K562 (cell line): ENCODE results near the gene TAPBPL. TPM values are rescaled to one million over a fixed set of nuclear protein-coding genes. Genes with fewer than 3 reads are reported as not detected.

Source experiments
- ATAC-seq: fragments of 200-7000 bp; cut with Tn5 transposase; 3 replicates; pipeline ENCODE4 v1.9.1; 2020; ENCODE audit warnings: moderate library complexity
- BruUV-seq: library from RNA; stranded (reverse); fragments of 400-500 nt; replicated peaks from 2 replicates; lab custom pipeline; 2021; lab: Mats Ljungman, UMichigan
- CTCF ChIA-PET: fragments of 300-600 bp; formaldehyde crosslinking; extraction: SDS; loops from one replicate; lab custom pipeline; 2021; ENCODE audit warnings: low intra/inter-chr PET ratio; lab: Yijun Ruan, JAX
- POLR2A ChIA-PET: fragments of 300-600, 350-650 bp; sonication (Branson Sonifier 250); formaldehyde crosslinking; extraction: SDS; loops from one replicate; lab custom pipeline; 2021; ENCODE audit warnings: antibody characterized with exemption, inconsistent platforms; lab: Yijun Ruan, JAX
- DNase-seq, 4 experiments: peaks; one replicate each; pipeline versions ENCODE4 v3.0.0 to v3.0.0-alpha.2; 2011 to 2018; ENCODE audit warnings: low spot score in 3 of 4, mixed read lengths in 3 of 4; ENCODE audit errors: extremely low read depth in 1 of 4
- FAIRE-seq: peaks from 2 replicates; lab custom pipeline; 2011; peaks lifted over from hg19 to GRCh38; lab: Jason Lieb, UNC
- H2AFZ ChIP-seq: 2 replicates; pipeline ENCODE4 v1.6.0; 2011; ENCODE audit warnings: low read depth, low read length, control low read depth, inconsistent platforms
- H3K27ac ChIP-seq: fragments of 200-600 bp; 3 replicates; pipeline ENCODE4 v1.8.0; 2011; ENCODE audit warnings: low read depth, mild to moderate bottlenecking, control low read depth, inconsistent platforms, low read length, moderate library complexity, mixed read lengths; ENCODE audit errors: extremely low read depth
- H3K27me3 ChIP-seq, 2 experiments: fragments of 300-600 bp in 1 of 2; 2 replicates in 1 of 2; 3 replicates in 1 of 2; pipeline versions ENCODE4 v1.6.0 to v1.8.0; 2011; ENCODE audit warnings: inconsistent platforms in 2 of 2, low read length in 2 of 2, mild to moderate bottlenecking in 1 of 2, mixed read lengths in 1 of 2, moderate library complexity in 1 of 2; ENCODE audit not compliant: control insufficient read depth in 2 of 2, insufficient read depth in 2 of 2
- H3K36me3 ChIP-seq: fragments of 300-600 bp; 3 replicates; pipeline ENCODE4 v1.8.0; 2011; ENCODE audit warnings: mild to moderate bottlenecking, low read length, inconsistent platforms; ENCODE audit not compliant: control insufficient read depth, insufficient read depth
- H3K4me1 ChIP-seq, 2 experiments: fragments of 200-600 bp in 1 of 2; replicated peaks in 1 of 2; 2 replicates in 1 of 2; 3 replicates in 1 of 2; pipeline versions ENCODE4 v1.5.1 to v1.8.0; 2011; ENCODE audit warnings: inconsistent platforms in 2 of 2, low read length in 2 of 2, mild to moderate bottlenecking in 1 of 2, mixed read lengths in 1 of 2, moderate library complexity in 1 of 2; ENCODE audit not compliant: control insufficient read depth in 2 of 2, insufficient read depth in 2 of 2
- H3K4me2 ChIP-seq: 2 replicates; pipeline ENCODE4 v1.6.1; 2011; ENCODE audit warnings: low read length, control low read depth, inconsistent platforms, mixed read lengths; ENCODE audit not compliant: insufficient read depth
- H3K4me3 ChIP-seq: fragments of 200-600 bp; sonication (generic), shearing (Covaris generic); 2 replicates; pipeline ENCODE4 v1.5.1; 2016; ENCODE audit warnings: control low read depth, inconsistent platforms
- H3K79me2 ChIP-seq: fragments of 200-600 bp; 3 replicates; pipeline ENCODE4 v1.8.0; 2011; ENCODE audit warnings: low read length, inconsistent platforms; ENCODE audit not compliant: control insufficient read depth, insufficient read depth
- H3K9ac ChIP-seq, 2 experiments: 2 replicates each; pipeline versions ENCODE4 v1.6.0 to v1.6.1; 2011; ENCODE audit warnings: low read depth in 2 of 2, low read length in 2 of 2, control low read depth in 1 of 2, inconsistent platforms in 1 of 2, mild to moderate bottlenecking in 1 of 2, mixed read lengths in 1 of 2; ENCODE audit not compliant: insufficient read depth in 1 of 2
- H3K9me1 ChIP-seq: one replicate; pipeline ENCODE4 v1.6.0; 2011; ENCODE audit warnings: inconsistent platforms, mild to moderate bottlenecking, low read length, moderate library complexity; ENCODE audit not compliant: control insufficient read depth, insufficient read depth
- H3K9me3 ChIP-seq: replicated peaks from 2 replicates; pipeline ENCODE4 v1.5.1; 2011; ENCODE audit warnings: low read depth, low read length, inconsistent platforms; ENCODE audit not compliant: control insufficient read depth, insufficient read depth
- H4K20me1 ChIP-seq: replicated peaks from 2 replicates; pipeline ENCODE4 v1.6.1; 2011; ENCODE audit warnings: low read length, inconsistent platforms, mixed read lengths; ENCODE audit not compliant: control insufficient read depth, insufficient read depth
- EGR1 ChIP-seq: fragments of 450-650 bp; conservative IDR thresholded peaks from 2 replicates; pipeline ENCODE4 v1.6.1; 2017; ENCODE audit warnings: mild to moderate bottlenecking
- GMEB1 ChIP-seq: fragments of 250-450 bp; sonication (Bioruptor Pico); IDR thresholded peaks from 2 replicates; pipeline ENCODE4 v1.4.0; 2020; ENCODE audit warnings: mild to moderate bottlenecking
- HDAC1 ChIP-seq, 2 experiments: fragments of 450-650 bp; IDR thresholded peaks; 2 replicates each; pipeline ENCODE4 v1.6.1; 2016 to 2017; ENCODE audit warnings: inconsistent platforms in 1 of 2, mild to moderate bottlenecking in 1 of 2, moderate library complexity in 1 of 2
- KDM1A ChIP-seq, 2 experiments: fragments of 450-650 bp; IDR thresholded peaks; 2 replicates each; pipeline ENCODE4 v1.6.1; 2016; ENCODE audit warnings: mild to moderate bottlenecking in 2 of 2
- MYNN ChIP-seq, 2 experiments: sonication (generic); formaldehyde crosslinking in 1 of 2; IDR thresholded peaks; 2 replicates each; pipeline versions ENCODE4 v1.5.0 to v1.6.1; 2016 to 2020; ENCODE audit warnings: antibody characterized with exemption in 1 of 2, missing genetic modification reagents in 1 of 2
- PTRF ChIP-seq: fragments of 450-650 bp; IDR thresholded peaks from 2 replicates; pipeline ENCODE4 v1.6.1; 2016; ENCODE audit warnings: mild to moderate bottlenecking, missing genetic modification characterization, missing compliant biosample characterization
- RFX1 ChIP-seq: fragments of 450-650 bp; IDR thresholded peaks from 2 replicates; pipeline ENCODE4 v1.6.1; 2016; ENCODE audit warnings: mild to moderate bottlenecking, moderate library complexity
- SMARCB1 ChIP-seq: IDR thresholded peaks from 2 replicates; pipeline ENCODE4 v1.6.1; 2011; ENCODE audit warnings: improper control_type of control experiment, low read depth; ENCODE audit not compliant: insufficient read length
- TOE1 ChIP-seq, 2 experiments: fragments of 450-650 bp in 1 of 2; sonication (generic) in 1 of 2; formaldehyde crosslinking in 1 of 2; IDR thresholded peaks; 2 replicates each; pipeline versions ENCODE4 v1.7.1 to v1.8.0; 2016 to 2022; ENCODE audit warnings: borderline replicate concordance in 2 of 2, mild to moderate bottlenecking in 2 of 2, antibody characterized with exemption in 1 of 2, inconsistent platforms in 1 of 2, low read depth in 1 of 2, missing genetic modification reagents in 1 of 2, moderate library complexity in 1 of 2
- ZBTB7A ChIP-seq: IDR thresholded peaks from 2 replicates; pipeline ENCODE4 v1.6.1; 2011; ENCODE audit warnings: low read depth, mild to moderate bottlenecking, low read length, moderate library complexity, borderline replicate concordance; ENCODE audit not compliant: control insufficient read depth
- ZNF76 ChIP-seq: fragments of 250-450 bp; sonication (Bioruptor Pico); IDR thresholded peaks from 2 replicates; pipeline ENCODE4 v1.4.0; 2020; ENCODE audit warnings: mild to moderate bottlenecking, moderate library complexity, borderline replicate concordance
- WGBS: fragments of 100-300 bp; shearing (Covaris generic); methylation state at CpG from one replicate; pipeline ENCODE4 v1.1.6; 2016; ENCODE audit warnings: low coverage, mixed read lengths; ENCODE audit not compliant: insufficient coverage; ENCODE audit errors: missing lambda C conversion rate; 5-methylcytosine and 5-hydroxymethylcytosine counted together
- in situ Hi-C: fragments of 300-500 bp; cut with MboI; formaldehyde crosslinking; loops from 4 replicates; pipeline ENCODE4 v1.15.0; 2018; ENCODE audit warnings: inconsistent platforms, mixed read lengths
- intact Hi-C: fragments of 100-400 bp; cut with micrococcal nuclease; formaldehyde crosslinking; loops from 2 replicates; pipeline ENCODE4 v1.14.2; 2022
- polyA plus RNA-seq, 8 experiments: library from polyadenylated mRNA; depleted of rRNA in 4 of 8; stranded (reverse) in 5 of 8; unstranded in 3 of 8; fragments of >200 nt; fragmentation: Nextera tagmentation in 2 of 8; fragmentation: Illumina TruSeq in 1 of 8; extraction: Ambion mirVana in 2 of 8; extraction: Trizol in 1 of 8; gene quantifications; 2 replicates each; pipeline versions ENCODE4 v1.2.1 to v1.2.3, GENCODE V29; 2011 to 2014; ENCODE audit warnings: inconsistent platforms in 1 of 8, missing spikeins in 1 of 8
- total RNA-seq, 7 experiments: library from RNA; depleted of rRNA in 6 of 7; stranded (reverse); fragments of >200 nt in 6 of 7; fragmentation: Illumina TruSeq in 2 of 7; extraction: Trizol in 2 of 7; gene quantifications; 2 replicates each; pipeline versions ENCODE4 v1.2.1 to v1.2.3, GENCODE V29; 2011 to 2021; ENCODE audit warnings: low replicate concordance in 1 of 7
- TF ChIP-seq, protein P1 (sequence below): fragments of 250-450 bp; sonication (Bioruptor Pico); IDR thresholded peaks from 2 replicates; pipeline ENCODE4 v1.9.0; 2021; ENCODE audit warnings: mild to moderate bottlenecking
- TF ChIP-seq, protein P2 (sequence below): sonication (generic); formaldehyde crosslinking; IDR thresholded peaks from 2 replicates; pipeline ENCODE4 v1.8.0; 2022; ENCODE audit warnings: mild to moderate bottlenecking, missing genetic modification reagents, borderline replicate concordance

The TAPBPL gene
- total and polyA plus RNA-seq, 9 of the 15 experiments (the other 6 are each of a cell fraction or from before 2014, with no cell fraction given), result 0.29 to 1.6 (median 0.45) TPM

DNA sequence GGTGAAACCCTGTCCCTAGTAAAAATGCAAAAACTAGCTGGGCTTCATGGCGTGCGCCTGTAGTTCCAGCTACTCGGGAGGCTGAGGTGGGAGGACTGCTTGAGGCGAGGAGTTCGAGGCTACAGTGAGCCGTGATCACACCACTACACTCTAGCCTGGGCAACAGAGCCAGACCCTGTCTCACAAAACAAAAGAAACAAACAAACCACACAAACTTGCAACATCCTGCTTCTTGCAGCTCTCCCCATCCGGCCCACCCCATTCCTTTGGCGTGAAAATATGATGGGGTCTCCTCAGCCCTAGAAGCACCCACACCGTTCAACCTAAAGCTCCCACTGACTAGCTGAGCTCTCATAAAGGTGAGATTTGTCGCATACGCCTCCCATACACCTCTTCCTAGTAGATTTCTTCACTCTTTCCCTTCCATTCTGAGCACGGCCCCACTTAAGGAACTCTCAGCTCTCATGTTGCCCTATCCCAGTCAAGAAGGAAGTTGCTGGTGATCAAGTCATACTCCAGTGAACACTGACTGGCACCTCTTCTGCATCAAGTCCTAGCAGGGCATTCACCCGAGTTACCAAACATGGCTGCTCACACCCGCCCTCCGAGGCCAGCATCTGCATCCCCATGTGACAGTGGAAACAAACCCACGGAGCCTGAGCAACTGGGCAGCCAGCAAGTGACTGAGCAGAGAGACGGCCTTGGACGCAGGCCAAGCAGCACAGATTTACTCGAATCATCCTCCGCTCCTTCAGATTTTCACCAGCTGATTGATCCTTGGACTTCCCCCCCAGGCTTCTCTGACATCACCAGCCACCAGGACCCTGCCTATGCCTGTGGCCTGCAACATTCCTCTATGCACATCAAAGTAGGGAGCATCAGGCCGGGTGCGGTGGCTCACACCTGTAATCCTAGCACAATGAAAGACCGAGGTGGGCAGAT is 26.0 kb upstream of the TAPBPL start (continued):
- peak in 1 of 2 experiments; percentile 60; a peak in 1 of 4 replicates for TF ChIP-seq HDAC1 (IDR thresholded peaks at IDR 0.05)
- TF ChIP-seq ZNF76, result no peak
- peak; percentile 81 to 90 for TF ChIP-seq KDM1A (IDR thresholded peaks at IDR 0.05)
- TF ChIP-seq ZBTB7A, result no peak

GRCh38 chr12:6426882-6427671 is 24.8 kb upstream of the TAPBPL start:
- H3K27me3 ChIP-seq, result no peaks in the 10 kb centered on the region
- H3K27ac ChIP-seq, result no peak overlapping the region
- H3K79me2 ChIP-seq, result no peaks in the 10 kb centered on the region
- no peaks in the 10 kb centered on the region for H3K36me3 ChIP-seq
- H3K9ac ChIP-seq, result no peak overlapping the region
- H3K4me3 ChIP-seq, result no peak overlapping the region
- no peaks in the 10 kb centered on the region for H4K20me1 ChIP-seq
- POLR2A ChIA-PET, result interaction anchor here (0.6 kb wide), 1 partner anchor 105 kb away, joined by 4 read pairs; no protein-coding TSS in a partner anchor
- H3K4me1 ChIP-seq, result peaks cover 12 to 20% of the 10 kb centered on the region in 2 experiments; a peak in 4 of 5 replicates
- no peaks in the 10 kb centered on the region for H3K9me1 ChIP-seq
- in situ Hi-C loops (no loop called here), intact Hi-C loops (no loop called here)
- CTCF ChIA-PET, result no interaction called here
- no peaks in the 10 kb centered on the region for H3K9me3 ChIP-seq
- ATAC-seq (no peak), FAIRE-seq (no peak), DNase-seq (peak in 1 of 4 experiments; percentile 12)
- H3K4me2 ChIP-seq, result no peak overlapping the region
- no peak overlapping the region for H2AFZ ChIP-seq
- BruUV-seq, result no TSS peak
- WGBS, result 47% methylated on average over 9 of the region's 14 CpGs
- peak; percentile 67 for TF ChIP-seq EGR1
- TF ChIP-seq TOE1 (IDR thresholded peaks at IDR 0.05; ENCODE audit: borderline replicate concordance), result no peak
- no peak for TF ChIP-seq TOE1 (CRISPR knock-in tag; IDR thresholded peaks at IDR 0.05; ENCODE audit: borderline replicate concordance, low read depth)
- TF ChIP-seq, protein P1, sequence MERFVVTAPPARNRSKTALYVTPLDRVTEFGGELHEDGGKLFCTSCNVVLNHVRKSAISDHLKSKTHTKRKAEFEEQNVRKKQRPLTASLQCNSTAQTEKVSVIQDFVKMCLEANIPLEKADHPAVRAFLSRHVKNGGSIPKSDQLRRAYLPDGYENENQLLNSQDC, result no peak
- TF ChIP-seq GMEB1, result no peak
- TF ChIP-seq, protein P2, sequence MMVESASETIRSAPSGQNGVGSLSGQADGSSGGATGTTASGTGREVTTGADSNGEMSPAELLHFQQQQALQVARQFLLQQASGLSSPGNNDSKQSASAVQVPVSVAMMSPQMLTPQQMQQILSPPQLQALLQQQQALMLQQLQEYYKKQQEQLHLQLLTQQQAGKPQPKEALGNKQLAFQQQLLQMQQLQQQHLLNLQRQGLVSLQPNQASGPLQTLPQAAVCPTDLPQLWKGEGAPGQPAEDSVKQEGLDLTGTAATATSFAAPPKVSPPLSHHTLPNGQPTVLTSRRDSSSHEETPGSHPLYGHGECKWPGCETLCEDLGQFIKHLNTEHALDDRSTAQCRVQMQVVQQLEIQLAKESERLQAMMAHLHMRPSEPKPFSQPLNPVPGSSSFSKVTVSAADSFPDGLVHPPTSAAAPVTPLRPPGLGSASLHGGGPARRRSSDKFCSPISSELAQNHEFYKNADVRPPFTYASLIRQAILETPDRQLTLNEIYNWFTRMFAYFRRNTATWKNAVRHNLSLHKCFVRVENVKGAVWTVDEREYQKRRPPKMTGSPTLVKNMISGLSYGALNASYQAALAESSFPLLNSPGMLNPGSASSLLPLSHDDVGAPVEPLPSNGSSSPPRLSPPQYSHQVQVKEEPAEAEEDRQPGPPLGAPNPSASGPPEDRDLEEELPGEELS (CRISPR knock-in tag), result no peak
- no peak for TF ChIP-seq SMARCB1
- TF ChIP-seq PTRF (tag), result no peak
- TF ChIP-seq MYNN (IDR thresholded peaks at IDR 0.05), result peak; percentile 89; the same call in 1 of the 2 replicates
- no peak for TF ChIP-seq MYNN (CRISPR knock-in tag; IDR thresholded peaks at IDR 0.05)
- TF ChIP-seq RFX1, result peak; percentile 74
